Right lobe of liver (tissue), 4 donors: ENCODE data around the gene SCRN1.

Experiments
- CTCF ChIP-seq, 4 donors: fragments of 200-600 bp in 3 of 4; fragments of 450-650 bp in 1 of 4; IDR thresholded peaks; one replicate each; pipeline versions ENCODE4 v1.5.1 to v1.8.0; 2016 to 2022; ENCODE audit warnings: antibody characterized with exemption in 4 of 4, mild to moderate bottlenecking in 2 of 4
- POLR2A ChIP-seq: fragments of 450-650 bp; IDR thresholded peaks from one replicate; pipeline ENCODE4 v1.6.1; 2017; ENCODE audit warnings: antibody characterized with exemption, mild to moderate bottlenecking
- donor health status: DM: no; HTN: no; CAD: no.
- donor health status: DM: no; HTN: no; CAD: no.
- donor health status: DM: no; HTN: yes; CAD: no.

GRCh38 chr7:29900745-29901144 is 88.9 kb downstream of the SCRN1 start:
- TF ChIP-seq CTCF (IDR thresholded peaks at IDR 0.05) (no peak), POLR2A (no peak)
